Measurements from ENCODE around the gene PPM1E.

- TF ChIP-seq CTCF (IDR thresholded peaks at IDR 0.05; ENCODE audit: low read depth, low read length) (no peak), EZH2phosphoT487 (IDR thresholded peaks at IDR 0.05; ENCODE audit: low read depth) (no peak)
Observed at GRCh38 chr17:58884161-58884560, 128.5 kb downstream of the PPM1E start.

Data from OCI-LY3 (cell line).